ENCODE measurements around the gene EMILIN3. TPM values are rescaled to one million over a fixed set of nuclear protein-coding genes. Genes with fewer than 3 reads are reported as not detected.

Gene EMILIN3
- total RNA-seq, 2 experiments from 2014 or later: not detected

DNA sequence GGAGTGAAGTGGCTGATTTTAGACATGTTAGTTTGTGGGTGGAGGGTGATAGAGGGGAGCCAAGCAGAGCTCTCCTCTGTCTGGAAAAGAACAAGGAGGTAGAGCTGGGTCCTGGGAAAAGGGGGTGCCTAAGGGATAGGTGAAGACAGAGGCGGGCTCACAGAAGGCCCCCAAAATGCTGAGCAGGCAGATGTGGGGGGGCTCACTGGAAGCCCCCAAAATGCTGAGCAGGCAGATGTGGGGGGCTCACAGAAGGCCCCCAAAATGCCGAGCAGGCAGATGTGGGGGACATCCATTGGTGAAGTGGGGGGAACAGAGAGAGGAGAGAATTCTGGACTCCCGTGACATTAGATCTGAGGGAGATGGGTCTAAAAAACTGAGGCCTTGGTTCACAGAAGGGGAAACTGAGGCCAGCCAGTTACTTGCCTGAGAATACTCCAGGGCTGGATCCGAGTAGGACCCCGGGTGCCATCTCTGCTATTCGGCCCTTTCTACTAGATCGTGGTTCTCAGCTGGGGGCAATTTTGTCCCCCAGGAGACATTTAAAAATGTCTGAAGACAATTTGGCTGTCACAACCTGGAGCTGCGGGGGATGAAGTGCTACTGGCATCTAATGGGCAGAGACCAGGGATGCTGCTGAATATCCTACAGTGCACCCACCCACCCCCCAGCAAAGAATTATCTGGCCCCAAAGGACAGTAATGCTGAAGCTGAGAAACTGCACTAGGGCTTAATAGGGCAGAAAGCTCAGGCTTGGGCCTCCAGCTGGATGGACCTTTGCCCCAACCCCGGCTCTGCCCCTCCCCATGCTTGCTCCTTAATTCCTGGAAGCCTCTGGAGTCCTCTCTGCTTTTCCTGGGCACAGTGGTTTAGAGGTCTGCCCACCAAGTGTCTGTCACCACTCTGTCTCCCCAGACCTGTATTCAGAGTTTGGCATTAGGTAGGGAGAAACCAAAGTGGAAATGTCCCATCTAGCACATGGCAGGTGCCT is 23.8 kb downstream of the EMILIN3 start:
- H3K9me3 Mint-ChIP-seq: no peaks in the 10 kb centered on the region
- no peak overlapping the region for H3K4me3 Mint-ChIP-seq
- peaks cover 7% of the 10 kb centered on the region for H3K4me1 Mint-ChIP-seq
- H3K27ac Mint-ChIP-seq: no peak overlapping the region
- no peak for DNase-seq
- no peak for ATAC-seq (ENCODE audit: low read depth)
- H3K27me3 Mint-ChIP-seq: peaks cover 3% of the 10 kb centered on the region
- POLR2A ChIA-PET: no interaction called here
- H3K36me3 Mint-ChIP-seq: no peaks in the 10 kb centered on the region

DNA sequence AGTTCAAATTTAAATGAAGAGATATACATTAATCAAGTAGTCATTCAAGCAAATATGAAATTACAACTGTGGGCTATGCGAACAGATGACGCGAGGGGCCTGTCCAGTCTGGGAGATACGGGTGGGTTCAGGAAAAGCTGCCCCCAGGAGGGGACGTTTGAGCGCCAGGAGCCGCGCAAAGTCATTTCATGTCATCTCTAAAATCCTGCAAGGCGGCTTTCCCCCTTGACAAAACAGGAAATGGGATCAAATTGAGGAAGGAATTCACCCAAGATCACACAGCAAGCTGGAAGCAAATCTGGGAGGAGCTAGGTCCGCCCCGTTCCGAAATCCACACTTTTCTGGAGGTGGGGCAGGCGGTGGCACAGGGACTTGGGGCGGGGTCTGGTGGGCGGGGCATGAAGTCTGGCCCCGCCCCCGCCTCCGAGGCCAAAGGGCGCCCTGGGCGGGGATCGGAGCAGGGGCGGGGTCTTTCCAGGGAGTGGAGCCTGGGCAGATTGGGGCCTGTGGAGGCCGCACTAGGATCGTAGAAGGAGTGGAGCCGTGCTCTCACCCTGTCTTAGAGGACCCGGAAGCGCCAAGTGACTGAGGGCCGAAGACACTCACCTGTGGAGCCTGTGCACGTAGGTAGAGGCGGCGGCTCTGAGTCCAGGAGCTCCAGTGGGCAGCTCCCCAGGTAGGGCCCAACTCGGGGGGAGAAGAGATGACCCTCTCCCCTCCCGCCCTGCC is 26.1 kb downstream of the EMILIN3 start, which contains the start of gene LPIN3:
Gene LPIN3 (plus strand): TSS at position 495 of the 729 bp plus-strand sequence. CDS start 4,983 bp downstream, outside the sequence.
- no peaks in the 10 kb centered on the region for H3K9me3 Mint-ChIP-seq
- no peaks in the 10 kb centered on the region for H3K36me3 Mint-ChIP-seq
- H3K4me1 Mint-ChIP-seq: peaks cover 8% of the 10 kb centered on the region
- H3K27me3 Mint-ChIP-seq: peaks cover 5% of the 10 kb centered on the region
- ATAC-seq (ENCODE audit: low read depth): peak; percentile 78
- peak; percentile 66 for DNase-seq
- H3K4me3 Mint-ChIP-seq: peak within 1 kb of the TSS; percentile 89
- POLR2A ChIA-PET: interaction anchor here (1.4 kb wide), 1 partner anchor 167 kb away, joined by 5 read pairs; no protein-coding TSS in a partner anchor
- peak within 1 kb of the TSS; percentile 84 for H3K27ac Mint-ChIP-seq

DNA sequence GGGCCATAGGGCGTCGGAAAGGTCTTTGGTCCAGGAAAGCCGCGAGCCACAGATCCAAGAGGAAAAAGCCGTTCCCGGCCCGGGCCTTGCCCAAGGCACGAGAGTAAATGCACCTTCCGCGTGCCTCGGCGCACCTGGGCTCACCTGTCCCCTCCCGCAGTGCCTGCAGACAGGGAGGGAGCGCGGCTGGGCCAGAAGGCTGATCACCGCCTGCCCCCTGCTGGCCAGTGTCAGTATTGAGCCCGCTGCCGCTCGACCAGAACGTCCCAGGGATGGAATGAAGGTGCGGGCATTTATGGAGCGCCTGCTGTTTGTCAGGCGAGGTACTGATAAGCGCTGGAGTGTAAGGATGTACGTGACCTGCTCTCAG is 26.7 kb downstream of the EMILIN3 start:
- POLR2A ChIA-PET: interaction anchor here (1.4 kb wide), 1 partner anchor 167 kb away, joined by 5 read pairs; no protein-coding TSS in a partner anchor
- H3K27me3 Mint-ChIP-seq: peaks cover 5% of the 10 kb centered on the region
- no peaks in the 10 kb centered on the region for H3K9me3 Mint-ChIP-seq
- DNase-seq (peak; percentile 91), ATAC-seq (ENCODE audit: low read depth) (peak; percentile 81)
- H3K36me3 Mint-ChIP-seq: no peaks in the 10 kb centered on the region
- peak overlapping the region; percentile 89 for H3K4me3 Mint-ChIP-seq
- peaks cover 9% of the 10 kb centered on the region for H3K4me1 Mint-ChIP-seq
- H3K27ac Mint-ChIP-seq: peak overlapping the region; percentile 84

DNA sequence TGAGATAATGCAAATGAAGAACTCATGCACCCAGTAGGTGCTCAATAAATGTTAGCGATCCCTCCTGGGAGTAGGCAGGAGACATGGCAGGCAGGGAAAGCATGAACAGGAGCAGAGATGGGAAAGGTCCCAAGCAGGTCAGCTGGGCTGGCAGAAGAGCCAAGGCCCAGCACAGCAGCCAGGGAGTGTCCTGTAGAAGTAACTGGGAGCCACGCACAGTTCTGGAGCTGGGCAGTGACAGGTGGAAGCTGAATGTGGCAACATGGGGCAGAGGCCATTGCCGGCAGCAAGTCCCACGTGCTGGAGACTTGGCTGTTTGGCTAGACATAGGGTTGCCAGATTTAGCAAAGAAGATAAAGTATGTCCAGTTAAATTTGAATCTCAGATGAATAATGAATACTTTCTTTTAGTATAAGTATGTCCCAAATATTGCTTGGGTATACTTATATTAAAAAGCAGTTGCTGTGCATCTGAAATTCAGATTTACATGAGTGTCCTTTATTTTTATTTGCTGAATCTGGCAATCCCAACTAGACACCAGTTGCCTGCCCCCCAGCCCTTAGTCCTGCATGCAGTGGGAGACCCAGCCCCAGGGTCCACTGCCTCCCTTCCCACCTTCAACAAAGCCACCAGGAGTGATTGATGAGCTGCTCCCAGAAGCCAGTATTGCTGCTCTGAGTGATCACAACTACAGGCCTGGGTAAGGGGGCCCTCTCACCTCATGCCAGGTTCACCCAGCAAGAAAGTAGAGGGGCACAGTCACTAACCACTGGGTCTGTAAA is 29.7 kb downstream of the EMILIN3 start:
- ATAC-seq (ENCODE audit: low read depth): no peak
- Mint-ChIP-seq H3K9me3 (no peaks in the 10 kb centered on the region), H3K4me3 (no peak overlapping the region), H3K36me3 (no peaks in the 10 kb centered on the region), H3K4me1 (peaks cover 9% of the 10 kb centered on the region), H3K27ac (no peak overlapping the region), H3K27me3 (peaks cover 9% of the 10 kb centered on the region)
- no peak for DNase-seq
- POLR2A ChIA-PET: interaction anchor here (0.7 to 1.0 kb wide), 4 partner anchors 98 to 178 kb away, joined by 3 to 10 read pairs (median 6); no protein-coding TSS in a partner anchor

DNA sequence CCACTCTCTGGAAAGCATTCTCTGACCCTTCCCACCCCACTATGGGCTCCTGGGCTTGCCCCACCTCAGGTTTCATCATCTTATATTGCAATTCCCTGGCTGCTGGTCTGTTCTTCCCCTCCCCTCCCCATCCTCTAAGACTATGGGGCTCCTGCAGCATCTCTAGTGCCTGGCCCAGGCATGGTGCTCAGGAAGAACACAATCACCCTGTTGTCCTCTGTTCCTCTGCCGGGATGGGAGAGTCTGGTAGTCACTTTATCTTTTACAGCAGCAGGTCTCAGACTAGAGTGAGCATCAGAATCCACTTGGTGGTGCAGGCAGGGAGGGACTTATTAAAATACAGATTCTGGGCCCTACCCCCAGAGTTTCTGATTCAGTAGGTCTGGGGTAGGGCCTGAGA is 31.0 kb downstream of the EMILIN3 start:
- H3K9me3 Mint-ChIP-seq: no peaks in the 10 kb centered on the region
- POLR2A ChIA-PET: no interaction called here
- ATAC-seq (ENCODE audit: low read depth): no peak

DNA sequence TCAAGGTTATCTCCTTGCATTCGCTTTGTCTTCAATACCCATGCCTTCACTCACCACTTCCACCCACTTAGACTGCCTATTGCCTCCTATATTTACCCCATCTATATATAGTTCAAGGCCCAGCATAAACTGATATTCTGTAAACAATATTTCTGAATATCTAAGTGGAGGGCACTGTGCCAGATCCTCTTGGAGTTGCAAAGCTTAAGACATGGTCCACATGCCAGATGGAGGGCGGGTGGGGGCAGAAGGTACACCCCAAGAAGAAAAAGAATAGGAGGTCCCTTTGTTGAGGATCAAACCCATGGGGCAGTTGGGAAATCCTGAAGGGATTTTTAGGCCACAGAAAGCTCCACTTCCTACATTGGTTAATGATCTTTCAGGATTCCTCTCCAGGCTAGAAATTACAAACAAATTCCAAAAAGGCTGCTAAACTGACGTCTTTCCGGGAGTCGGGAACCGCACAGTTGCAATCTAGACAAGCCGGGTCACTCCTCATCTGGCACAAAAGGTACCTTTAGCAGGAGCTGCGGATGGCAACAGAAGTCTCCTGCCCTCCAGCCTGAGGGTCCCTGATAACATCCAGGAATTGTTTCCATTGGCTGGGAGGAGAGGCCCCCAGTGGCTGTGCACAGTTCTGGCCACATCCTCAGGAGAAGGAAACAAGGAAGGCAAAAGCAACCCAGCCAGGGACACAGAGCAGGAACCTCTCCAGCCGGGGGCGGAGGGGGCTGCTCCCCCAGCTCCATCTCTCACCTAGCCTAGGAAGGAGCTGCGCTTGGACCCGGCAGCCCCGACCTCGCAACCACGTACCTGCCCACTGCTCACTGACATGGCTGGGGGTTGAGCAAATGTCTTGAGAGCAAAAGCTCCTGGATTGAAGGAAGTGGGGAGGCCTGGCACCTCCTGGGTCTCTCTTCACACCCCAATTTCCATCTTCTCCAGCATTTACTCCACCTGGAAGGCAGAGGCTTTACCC is 31.9 kb downstream of the EMILIN3 start:
- Mint-ChIP-seq H3K27ac (no peak overlapping the region), H3K27me3 (peaks cover 9% of the 10 kb centered on the region), H3K9me3 (no peaks in the 10 kb centered on the region), H3K4me1 (peaks cover 10% of the 10 kb centered on the region), H3K36me3 (no peaks in the 10 kb centered on the region), H3K4me3 (no peak overlapping the region)
- POLR2A ChIA-PET: no interaction called here
- DNase-seq (no peak), ATAC-seq (ENCODE audit: low read depth) (no peak)

More for the DNA sequence above, 31.0 kb downstream of the EMILIN3 start:
- Mint-ChIP-seq H3K4me1 (peaks cover 9% of the 10 kb centered on the region), H3K27me3 (peaks cover 9% of the 10 kb centered on the region), H3K36me3 (no peaks in the 10 kb centered on the region), H3K27ac (no peak overlapping the region), H3K4me3 (no peak overlapping the region)
- no peak for DNase-seq

DNA sequence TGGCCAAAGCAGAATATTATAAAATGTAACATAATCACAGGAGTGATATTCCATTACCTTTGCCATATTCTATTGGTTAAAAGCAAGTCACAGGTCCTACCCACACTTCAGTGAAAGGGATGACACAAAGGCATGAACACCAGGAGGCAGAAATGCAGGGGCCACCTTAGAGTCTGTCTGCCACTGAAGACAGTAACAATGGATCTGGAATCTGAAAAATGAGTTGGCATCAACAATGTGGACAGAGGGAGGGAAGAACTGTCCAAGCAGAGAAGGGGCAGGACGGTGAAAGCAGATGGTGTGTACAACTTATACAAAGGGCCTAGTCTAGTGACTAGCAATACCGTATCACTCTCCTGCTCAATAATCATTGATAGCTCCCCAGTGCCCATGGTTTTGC is 32.6 kb downstream of the EMILIN3 start:
- Mint-ChIP-seq H3K9me3 (no peaks in the 10 kb centered on the region), H3K27ac (no peak overlapping the region), H3K4me3 (no peak overlapping the region), H3K27me3 (peaks cover 9% of the 10 kb centered on the region), H3K4me1 (peaks cover 17% of the 10 kb centered on the region), H3K36me3 (no peaks in the 10 kb centered on the region)
- DNase-seq (no peak), ATAC-seq (ENCODE audit: low read depth) (no peak)
- POLR2A ChIA-PET: no interaction called here

DNA sequence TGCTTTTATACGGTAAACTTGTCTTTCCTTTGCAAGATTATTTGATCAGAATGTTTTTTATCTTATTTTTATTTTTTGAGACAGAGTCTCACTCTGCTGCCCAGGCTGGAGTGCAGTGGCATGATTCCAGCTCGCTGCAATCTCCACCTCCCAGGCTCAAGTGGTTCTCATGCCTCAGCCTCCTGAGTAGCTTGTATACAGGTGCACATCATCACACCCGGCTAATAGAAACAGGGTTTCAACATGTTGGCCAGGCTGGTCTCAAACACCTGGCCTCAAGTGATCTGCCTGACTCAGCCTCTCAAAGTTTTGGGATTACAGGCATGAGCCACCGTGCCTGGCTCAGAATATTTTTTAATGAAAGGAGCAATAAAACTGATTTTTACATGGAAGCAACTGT is 34.9 kb downstream of the EMILIN3 start:
- ATAC-seq (ENCODE audit: low read depth) (no peak), DNase-seq (no peak)
- no peak overlapping the region for H3K4me3 Mint-ChIP-seq
- no peaks in the 10 kb centered on the region for H3K9me3 Mint-ChIP-seq
- no peak overlapping the region for H3K27ac Mint-ChIP-seq
- H3K27me3 Mint-ChIP-seq: peaks cover 6% of the 10 kb centered on the region
- POLR2A ChIA-PET: no interaction called here
- peaks cover 20% of the 10 kb centered on the region for H3K4me1 Mint-ChIP-seq
- no peaks in the 10 kb centered on the region for H3K36me3 Mint-ChIP-seq

DNA sequence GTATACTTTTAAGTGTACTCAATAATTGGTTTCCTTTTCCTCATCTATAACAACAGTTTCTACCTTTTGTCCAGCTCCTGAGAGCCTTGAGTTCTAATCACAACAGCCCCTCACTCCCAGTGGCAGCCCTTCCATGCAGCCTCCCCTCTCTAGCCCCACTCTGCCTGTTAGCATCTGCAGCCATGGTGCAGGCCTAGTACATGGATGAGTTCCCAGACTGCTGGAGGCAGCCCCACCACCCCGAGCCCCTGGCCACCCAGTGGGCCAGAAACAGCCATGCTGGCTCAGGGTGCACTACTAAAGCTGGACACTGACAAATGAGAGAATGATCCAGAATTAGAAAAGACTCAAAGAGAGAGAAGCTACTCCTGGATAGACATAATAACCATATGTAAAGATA is 35.7 kb downstream of the EMILIN3 start:
- H3K9me3 Mint-ChIP-seq: no peaks in the 10 kb centered on the region
- H3K36me3 Mint-ChIP-seq: no peaks in the 10 kb centered on the region
- peaks cover 3% of the 10 kb centered on the region for H3K27me3 Mint-ChIP-seq
- ATAC-seq (ENCODE audit: low read depth) (no peak), DNase-seq (no peak)
- POLR2A ChIA-PET: no interaction called here
- no peak overlapping the region for H3K4me3 Mint-ChIP-seq
- H3K4me1 Mint-ChIP-seq: peaks cover 20% of the 10 kb centered on the region
- no peak overlapping the region for H3K27ac Mint-ChIP-seq

DNA sequence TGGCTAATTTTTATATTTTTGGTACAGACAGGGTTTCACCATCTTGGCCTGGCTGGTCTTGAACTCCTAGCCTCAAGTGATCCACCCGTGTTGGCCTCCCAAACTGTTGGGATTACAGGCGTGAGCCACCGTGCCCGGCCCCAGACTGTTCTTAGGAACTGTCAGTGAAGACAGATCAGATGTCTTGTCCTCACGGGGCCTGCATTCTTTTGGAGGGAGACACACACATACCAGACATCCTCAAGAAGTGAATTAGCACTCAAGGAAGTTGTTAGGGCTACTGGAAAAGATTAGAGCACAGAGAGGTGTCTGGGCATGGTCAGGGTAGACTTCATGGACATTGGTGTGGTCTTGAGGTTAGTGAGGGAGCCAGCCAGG is 36.3 kb downstream of the EMILIN3 start:
- peak overlapping the region; percentile 23 for H3K27ac Mint-ChIP-seq
- no peak overlapping the region for H3K4me3 Mint-ChIP-seq
- POLR2A ChIA-PET: no interaction called here
- peaks cover 3% of the 10 kb centered on the region for H3K27me3 Mint-ChIP-seq
- no peaks in the 10 kb centered on the region for H3K36me3 Mint-ChIP-seq
- H3K9me3 Mint-ChIP-seq: no peaks in the 10 kb centered on the region
- H3K4me1 Mint-ChIP-seq: peaks cover 18% of the 10 kb centered on the region
- DNase-seq (no peak), ATAC-seq (ENCODE audit: low read depth) (no peak)

DNA sequence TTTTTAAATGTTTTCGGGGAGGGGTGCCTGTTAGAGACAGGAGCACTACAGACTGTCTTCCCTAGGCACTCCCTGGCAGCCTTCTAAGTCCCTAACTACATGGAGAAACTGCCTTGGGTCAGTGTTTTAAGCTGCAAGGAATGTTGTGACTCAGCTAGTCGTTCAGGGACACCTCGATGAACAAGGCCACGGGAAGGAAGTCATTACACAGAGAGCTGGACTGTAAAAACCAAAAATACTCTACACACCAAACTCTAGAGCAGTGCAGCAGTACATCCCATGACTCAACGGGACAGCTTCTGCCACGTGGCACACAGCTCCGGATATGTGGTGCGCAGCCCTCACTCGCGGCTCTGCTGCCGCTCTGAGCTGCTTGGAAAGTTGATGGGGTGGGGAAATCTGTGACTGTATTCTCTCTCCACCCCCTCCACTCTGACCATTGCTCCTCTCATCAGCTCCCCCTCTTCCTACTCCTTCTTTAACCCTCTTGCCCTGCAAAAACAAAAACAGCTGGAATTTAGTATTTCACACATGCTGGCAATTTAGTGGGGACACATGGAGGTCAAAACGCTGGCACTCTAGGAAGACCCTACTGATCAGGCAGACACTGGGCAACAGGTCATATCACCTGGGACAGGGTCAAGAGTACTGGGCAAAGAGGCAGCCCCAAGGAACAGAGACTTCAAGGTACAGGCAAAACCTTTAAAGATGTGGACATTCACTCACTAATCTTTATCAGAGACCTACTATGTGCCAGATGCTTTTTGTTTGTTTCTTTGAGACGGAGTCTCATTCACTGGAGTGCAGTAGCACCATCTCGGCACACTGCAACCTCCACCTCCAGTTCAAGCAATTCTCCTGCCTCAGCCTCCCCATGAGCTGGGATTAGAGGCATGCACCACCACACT is 36.9 kb downstream of the EMILIN3 start:
- POLR2A ChIA-PET: interaction anchor here (0.8 to 1.2 kb wide), 3 partner anchors 87 to 190 kb away, joined by 3 to 5 read pairs (median 5); no protein-coding TSS in a partner anchor
- ATAC-seq (ENCODE audit: low read depth): peak; percentile 100
- DNase-seq: peak; percentile 62
- Mint-ChIP-seq H3K27ac (peak overlapping the region; percentile 86), H3K4me1 (peaks cover 18% of the 10 kb centered on the region), H3K36me3 (no peaks in the 10 kb centered on the region), H3K9me3 (no peaks in the 10 kb centered on the region), H3K27me3 (peaks cover 3% of the 10 kb centered on the region), H3K4me3 (peak overlapping the region; percentile 62)
